ENCODE data around the gene TRAPPC6A. TPM values are rescaled to one million over a fixed set of nuclear protein-coding genes. Genes with fewer than 3 reads are reported as not detected.

TRAPPC6A gene
- total RNA-seq, 2 donors from 2014 or later: 56.6 to 79.1 TPM

- 86 to 94% methylated on average over 7 to 10 of the region's 10 CpGs for WGBS, 2 experiments (ENCODE audit: insufficient coverage in 1 of 2, insufficient read length in 1 of 2)
- Mint-ChIP-seq H3K4me1 (peaks cover 9% of the 10 kb centered on the region), H3K36me3 (ENCODE audit: low read depth) (no peaks in the 10 kb centered on the region), H3K27ac (no peak overlapping the region), H3K27me3 (ENCODE audit: insufficient read depth) (no peaks in the 10 kb centered on the region), H3K9me3 (no peaks in the 10 kb centered on the region), H3K4me3 (no peak overlapping the region)
- Histone ChIP-seq H3K4me3 (ENCODE audit: low read length) (no peak overlapping the region), H3K4me1 (ENCODE audit: control insufficient read depth, insufficient read depth, low read length) (peaks cover 5% of the 10 kb centered on the region), H3K9ac (ENCODE audit: extremely low read depth, low read length, poor library complexity, severe bottlenecking) (no peak overlapping the region), H3K27me3 (ENCODE audit: control insufficient read depth, insufficient read depth, low read length, poor library complexity, severe bottlenecking) (no peaks in the 10 kb centered on the region), H3K27ac (ENCODE audit: low read depth, low read length) (no peak overlapping the region), H3K36me3 (ENCODE audit: control insufficient read depth, insufficient read depth, low read length) (no peaks in the 10 kb centered on the region), H3K9me3 (ENCODE audit: control insufficient read depth, low read length) (no peaks in the 10 kb centered on the region)
- no peak for TF ChIP-seq CTCF (conservative IDR thresholded peaks at IDR 0.05)
- no peak for DNase-seq
These were observed 2.3 kb downstream of the TRAPPC6A start for GRCh38 chr19:45175515-45176345.

GRCh38 chr19:45173816-45174215 is 4.2 kb downstream of the TRAPPC6A start:
- no peak for TF ChIP-seq CTCF (conservative IDR thresholded peaks at IDR 0.05)
- H3K36me3 Mint-ChIP-seq (ENCODE audit: low read depth): no peaks in the 10 kb centered on the region
- H3K4me1 Mint-ChIP-seq: peaks cover 9% of the 10 kb centered on the region
- no peak overlapping the region for H3K4me3 Mint-ChIP-seq
- H3K27ac Mint-ChIP-seq: no peak overlapping the region
- Histone ChIP-seq H3K36me3 (ENCODE audit: control insufficient read depth, insufficient read depth, low read length) (no peaks in the 10 kb centered on the region), H3K4me3 (ENCODE audit: low read length) (no peak overlapping the region), H3K27me3 (ENCODE audit: control insufficient read depth, insufficient read depth, low read length, poor library complexity, severe bottlenecking) (no peaks in the 10 kb centered on the region), H3K9ac (ENCODE audit: extremely low read depth, low read length, poor library complexity, severe bottlenecking) (no peak overlapping the region), H3K9me3 (ENCODE audit: control insufficient read depth, low read length) (no peaks in the 10 kb centered on the region), H3K27ac (ENCODE audit: low read depth, low read length) (no peak overlapping the region), H3K4me1 (ENCODE audit: control insufficient read depth, insufficient read depth, low read length) (peaks cover 5% of the 10 kb centered on the region)
- DNase-seq: no peak
- WGBS, 2 experiments (ENCODE audit: insufficient coverage in 1 of 2, insufficient read length in 1 of 2): 91% methylated on average over 9 to 12 of the region's 12 CpGs
- no peaks in the 10 kb centered on the region for H3K27me3 Mint-ChIP-seq (ENCODE audit: insufficient read depth)
- no peaks in the 10 kb centered on the region for H3K9me3 Mint-ChIP-seq

GRCh38 chr19:45172611-45173208 is 5.3 kb downstream of the TRAPPC6A start:
- no peak overlapping the region for H3K9ac ChIP-seq (ENCODE audit: extremely low read depth, low read length, poor library complexity, severe bottlenecking)
- Mint-ChIP-seq H3K27ac (no peak overlapping the region), H3K36me3 (ENCODE audit: low read depth) (no peaks in the 10 kb centered on the region), H3K4me3 (no peak overlapping the region), H3K27me3 (ENCODE audit: insufficient read depth) (no peaks in the 10 kb centered on the region), H3K4me1 (peaks cover 9% of the 10 kb centered on the region), H3K9me3 (no peaks in the 10 kb centered on the region)
- WGBS, 2 experiments (ENCODE audit: insufficient coverage in 1 of 2, insufficient read length in 1 of 2): 92% methylated on average over 11 to 16 of the region's 18 CpGs
- DNase-seq: no peak
- no peaks in the 10 kb centered on the region for H3K27me3 ChIP-seq (ENCODE audit: control insufficient read depth, insufficient read depth, low read length, poor library complexity, severe bottlenecking)
- no peaks in the 10 kb centered on the region for H3K36me3 ChIP-seq (ENCODE audit: control insufficient read depth, insufficient read depth, low read length)
- H3K27ac ChIP-seq (ENCODE audit: low read depth, low read length): no peak overlapping the region
- no peaks in the 10 kb centered on the region for H3K9me3 ChIP-seq (ENCODE audit: control insufficient read depth, low read length)
- H3K4me1 ChIP-seq (ENCODE audit: control insufficient read depth, insufficient read depth, low read length): peaks cover 5% of the 10 kb centered on the region
- no peak overlapping the region for H3K4me3 ChIP-seq (ENCODE audit: low read length)
- TF ChIP-seq CTCF (conservative IDR thresholded peaks at IDR 0.05): no peak
